H9 (cell line): Measurements from ENCODE around the gene ZNF621. TPM values are rescaled to one million over a fixed set of nuclear protein-coding genes. Genes with fewer than 3 reads are reported as not detected.
"Not testable (repeated sequence)": the region's sequence is repeated elsewhere in the genome, so short reads cannot be mapped to it uniquely, and the experiment has no call there.

Experiments used
- DNase-seq: peaks from one replicate; pipeline ENCODE4 v3.0.0-alpha.2; 2017
- H2AFZ ChIP-seq: one replicate; pipeline ENCODE4 v1.6.1; 2013; ENCODE audit warnings: mild to moderate bottlenecking, low read length, control low read depth, moderate library complexity
- H2AK5ac ChIP-seq: 2 replicates; pipeline ENCODE4 v1.6.1; 2013; ENCODE audit warnings: low read length, control low read depth, mixed read lengths; ENCODE audit not compliant: insufficient read length
- H2BK120ac ChIP-seq: one replicate; pipeline ENCODE4 v1.6.1; 2013; ENCODE audit warnings: low read depth, mild to moderate bottlenecking, low read length, control low read depth, inconsistent platforms; ENCODE audit not compliant: poor library complexity, severe bottlenecking
- H2BK12ac ChIP-seq: 2 replicates; pipeline ENCODE4 v1.6.1; 2013; ENCODE audit warnings: low read length, control low read depth, mixed read lengths, low read depth; ENCODE audit not compliant: insufficient read length
- H2BK15ac ChIP-seq: 2 replicates; pipeline ENCODE4 v1.6.1; 2013; ENCODE audit warnings: low read depth, low read length, control low read depth
- H2BK20ac ChIP-seq: one replicate; pipeline ENCODE4 v1.6.1; 2013; ENCODE audit warnings: low read depth, mild to moderate bottlenecking, low read length, control low read depth, inconsistent platforms; ENCODE audit not compliant: poor library complexity, severe bottlenecking
- H2BK5ac ChIP-seq: 2 replicates; pipeline ENCODE4 v1.6.1; 2013; ENCODE audit warnings: low read length, control low read depth, mixed read lengths; ENCODE audit not compliant: insufficient read length
- H3K14ac ChIP-seq: 2 replicates; pipeline ENCODE4 v1.6.1; 2013; ENCODE audit warnings: low read length, control low read depth; ENCODE audit not compliant: insufficient read depth
- H3K18ac ChIP-seq: 2 replicates; pipeline ENCODE4 v1.6.1; 2013; ENCODE audit warnings: low read depth, mild to moderate bottlenecking, mixed read lengths, low read length, control low read depth; ENCODE audit not compliant: insufficient read length
- H3K23ac ChIP-seq: 2 replicates; pipeline ENCODE4 v1.6.1; 2013; ENCODE audit warnings: low read length, control low read depth, mixed read lengths, low read depth; ENCODE audit not compliant: insufficient read length
- H3K23me2 ChIP-seq: 2 replicates; pipeline ENCODE4 v1.6.1; 2013; ENCODE audit warnings: low read depth, mild to moderate bottlenecking, mixed read lengths, low read length, control low read depth; ENCODE audit not compliant: insufficient read length, poor library complexity, severe bottlenecking
- H3K27ac ChIP-seq: 2 replicates; pipeline ENCODE4 v1.5.1; 2013; ENCODE audit warnings: low read length, control low read depth, mixed read lengths, low read depth; ENCODE audit not compliant: insufficient read length
- H3K27me3 ChIP-seq: 2 replicates; pipeline ENCODE4 v1.6.1; 2013; ENCODE audit warnings: low read length, control low read depth, inconsistent platforms; ENCODE audit not compliant: insufficient read depth
- H3K4ac ChIP-seq: 2 replicates; pipeline ENCODE4 v1.6.1; 2013; ENCODE audit warnings: low read depth, mild to moderate bottlenecking, control low read depth, inconsistent platforms, low read length, moderate library complexity
- H3K4me1 ChIP-seq: 2 replicates; pipeline ENCODE4 v1.6.1; 2013; ENCODE audit warnings: low read length, control low read depth, inconsistent platforms; ENCODE audit not compliant: insufficient read depth
- H3K4me2 ChIP-seq: 2 replicates; pipeline ENCODE4 v1.6.1; 2013; ENCODE audit warnings: low read length, control low read depth, mixed read lengths; ENCODE audit not compliant: insufficient read length, insufficient read depth
- H3K56ac ChIP-seq: 2 replicates; pipeline ENCODE4 v1.6.1; 2013; ENCODE audit warnings: low read depth, mild to moderate bottlenecking, mixed read lengths, low read length, control low read depth; ENCODE audit not compliant: insufficient read length
- H3K79me1 ChIP-seq: 2 replicates; pipeline ENCODE4 v1.6.1; 2013; ENCODE audit warnings: low read depth, mild to moderate bottlenecking, moderate library complexity, low read length, control low read depth, inconsistent platforms; ENCODE audit not compliant: insufficient read depth, poor library complexity, severe bottlenecking
- H3K79me2 ChIP-seq: 2 replicates; pipeline ENCODE4 v1.6.1; 2013; ENCODE audit warnings: low read length, control low read depth, inconsistent platforms; ENCODE audit not compliant: insufficient read depth
- H3K9ac ChIP-seq: 2 replicates; pipeline ENCODE4 v1.6.1; 2013; ENCODE audit warnings: low read length, control low read depth, mixed read lengths; ENCODE audit not compliant: insufficient read length; ENCODE audit errors: extremely low read depth
- H3K9me3 ChIP-seq: one replicate; pipeline ENCODE4 v1.6.1; 2013; ENCODE audit warnings: low read depth, low read length, inconsistent platforms; ENCODE audit not compliant: control insufficient read depth
- H3T11ph ChIP-seq: one replicate; pipeline ENCODE4 v1.6.1; 2013; ENCODE audit warnings: mild to moderate bottlenecking, low read length, control low read depth, inconsistent platforms
- H4K20me1 ChIP-seq: one replicate; pipeline ENCODE4 v1.6.1; 2013; ENCODE audit not compliant: control insufficient read depth, insufficient read length, insufficient read depth
- H4K5ac ChIP-seq: 2 replicates; pipeline ENCODE4 v1.6.1; 2013; ENCODE audit warnings: low read depth, mild to moderate bottlenecking, mixed read lengths, low read length, control low read depth; ENCODE audit not compliant: insufficient read length
- H4K8ac ChIP-seq: replicated peaks from 2 replicates; pipeline ENCODE4 v1.6.1; 2013; ENCODE audit warnings: low read length, control low read depth, mixed read lengths, low read depth; ENCODE audit not compliant: insufficient read length
- H4K91ac ChIP-seq: 2 replicates; pipeline ENCODE4 v1.6.1; 2013; ENCODE audit warnings: low read depth, mild to moderate bottlenecking, moderate library complexity, mixed read lengths, low read length, control low read depth; ENCODE audit not compliant: insufficient read length
- H3K27ac Mint-ChIP-seq, 3 experiments: 2 replicates in 2 of 3; 3 replicates in 1 of 3; pipeline ENCODE4 v1.8.0; 2020 to 2021; ENCODE audit warnings: mixed read lengths in 3 of 3, mild to moderate bottlenecking in 1 of 3, moderate library complexity in 1 of 3
- H3K27me3 Mint-ChIP-seq: 2 replicates; pipeline ENCODE4 v1.8.0; 2021; ENCODE audit warnings: low read depth, mild to moderate bottlenecking, moderate library complexity, mixed read lengths
- H3K36me3 Mint-ChIP-seq, 3 experiments: 2 replicates in 2 of 3; 3 replicates in 1 of 3; pipeline ENCODE4 v1.8.0; 2020 to 2021; ENCODE audit warnings: low read depth in 3 of 3, mixed read lengths in 3 of 3; ENCODE audit not compliant: insufficient read depth in 1 of 3
- H3K4me1 Mint-ChIP-seq, 2 experiments: 2 replicates each; pipeline ENCODE4 v1.8.0; 2020; ENCODE audit warnings: mixed read lengths in 2 of 2
- H3K4me3 Mint-ChIP-seq, 2 experiments: 2 replicates in 1 of 2; 3 replicates in 1 of 2; pipeline ENCODE4 v1.8.0; 2020 to 2021; ENCODE audit warnings: mild to moderate bottlenecking in 2 of 2, mixed read lengths in 2 of 2, moderate library complexity in 1 of 2
- H3K9me3 Mint-ChIP-seq, 2 experiments: 2 replicates in 1 of 2; 3 replicates in 1 of 2; pipeline ENCODE4 v1.8.0; 2020; ENCODE audit warnings: mild to moderate bottlenecking in 2 of 2, mixed read lengths in 2 of 2, moderate library complexity in 1 of 2
- WGBS: extraction: QIAGEN DNeasy Blood & Tissue Kit; methylation state at CpG from one replicate; pipeline ENCODE4 v1.1.7; 2013; ENCODE audit warnings: missing lambda C conversion rate, low lambda C conversion rate, mixed read lengths; ENCODE audit not compliant: insufficient read length; ENCODE audit errors: extremely low coverage; 5-methylcytosine and 5-hydroxymethylcytosine counted together
- total RNA-seq: library from RNA; stranded (reverse); gene quantifications from 2 replicates; pipeline ENCODE4 v1.2.1, GENCODE V29; 2021
- TF ChIP-seq, protein P1 (sequence below): fragments of 200-600 bp; sonication (generic); conservative IDR thresholded peaks from 3 replicates; pipeline ENCODE4 v1.8.0; 2021; ENCODE audit warnings: antibody characterized with exemption, mild to moderate bottlenecking

The ZNF621 gene
- total RNA-seq, 1 experiment from 2014 or later, result 23.8 TPM

DNA sequence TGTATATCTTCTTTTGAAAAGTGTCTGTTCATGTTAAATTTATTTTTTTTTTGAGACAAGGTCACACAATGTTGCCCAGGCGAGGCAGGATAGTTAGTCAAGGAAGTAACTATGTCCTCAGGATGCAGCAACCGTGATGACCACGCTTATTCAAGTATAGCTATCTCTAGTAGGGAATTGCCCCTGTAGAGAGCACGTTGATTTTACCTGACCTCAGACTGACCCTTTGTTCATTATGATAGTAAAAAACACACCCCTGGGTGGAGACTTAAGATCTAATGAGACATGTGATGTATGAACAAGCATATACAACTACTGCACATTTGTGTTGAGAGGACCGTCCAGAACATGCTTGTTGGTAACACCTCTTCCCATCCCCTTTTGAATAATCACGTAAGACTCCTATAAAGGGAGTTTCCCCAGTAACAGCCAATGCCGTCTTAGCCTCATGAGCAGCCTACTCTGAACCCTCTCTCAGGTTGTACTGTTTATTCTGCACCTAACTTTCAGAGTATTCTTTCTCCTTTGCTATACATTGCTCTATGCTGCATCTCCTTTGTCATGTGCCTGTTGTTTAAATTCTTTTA lies 32.9 kb downstream of the ZNF621 start:
- H3K27ac ChIP-seq, result no peak overlapping the region
- H4K8ac ChIP-seq, result no peak overlapping the region
- Mint-ChIP-seq H3K27ac (no peak overlapping the region), H3K4me3 (no peak overlapping the region), H3K27me3 (peaks cover 3% of the 10 kb centered on the region; the same call in 1 of the 2 replicates), H3K36me3 (peaks cover 24 to 28% (median 25%) of the 10 kb centered on the region in 3 experiments), H3K9me3 (peaks cover 31 to 47% of the 10 kb centered on the region in 2 experiments), H3K4me1 (no peaks in the 10 kb centered on the region)
- no peak overlapping the region for H3K18ac ChIP-seq
- H2AK5ac ChIP-seq, result no peak overlapping the region
- no CpG with 5 or more reads among the region's 7 CpGs for WGBS
- TF ChIP-seq, protein P1, sequence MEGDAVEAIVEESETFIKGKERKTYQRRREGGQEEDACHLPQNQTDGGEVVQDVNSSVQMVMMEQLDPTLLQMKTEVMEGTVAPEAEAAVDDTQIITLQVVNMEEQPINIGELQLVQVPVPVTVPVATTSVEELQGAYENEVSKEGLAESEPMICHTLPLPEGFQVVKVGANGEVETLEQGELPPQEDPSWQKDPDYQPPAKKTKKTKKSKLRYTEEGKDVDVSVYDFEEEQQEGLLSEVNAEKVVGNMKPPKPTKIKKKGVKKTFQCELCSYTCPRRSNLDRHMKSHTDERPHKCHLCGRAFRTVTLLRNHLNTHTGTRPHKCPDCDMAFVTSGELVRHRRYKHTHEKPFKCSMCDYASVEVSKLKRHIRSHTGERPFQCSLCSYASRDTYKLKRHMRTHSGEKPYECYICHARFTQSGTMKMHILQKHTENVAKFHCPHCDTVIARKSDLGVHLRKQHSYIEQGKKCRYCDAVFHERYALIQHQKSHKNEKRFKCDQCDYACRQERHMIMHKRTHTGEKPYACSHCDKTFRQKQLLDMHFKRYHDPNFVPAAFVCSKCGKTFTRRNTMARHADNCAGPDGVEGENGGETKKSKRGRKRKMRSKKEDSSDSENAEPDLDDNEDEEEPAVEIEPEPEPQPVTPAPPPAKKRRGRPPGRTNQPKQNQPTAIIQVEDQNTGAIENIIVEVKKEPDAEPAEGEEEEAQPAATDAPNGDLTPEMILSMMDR, result no peak
- no peak overlapping the region for H4K91ac ChIP-seq
- DNase-seq, result no peak
- no peak overlapping the region for H3K14ac ChIP-seq
- H3K56ac ChIP-seq, result no peak overlapping the region
- no peaks in the 10 kb centered on the region for H3K79me1 ChIP-seq
- H3K23ac ChIP-seq, result no peak overlapping the region
- no peaks in the 10 kb centered on the region for H3K27me3 ChIP-seq
- no peaks in the 10 kb centered on the region for H4K20me1 ChIP-seq
- H2BK12ac ChIP-seq, result no peak overlapping the region
- H2BK5ac ChIP-seq, result no peak overlapping the region
- H3T11ph ChIP-seq, result no peak overlapping the region
- no peak overlapping the region for H4K5ac ChIP-seq
- no peak overlapping the region for H3K4ac ChIP-seq
- H2BK20ac ChIP-seq, result no peak overlapping the region
- no peak overlapping the region for H2BK15ac ChIP-seq
- H3K4me2 ChIP-seq, result no peak overlapping the region
- no peak overlapping the region for H3K9ac ChIP-seq
- no peaks in the 10 kb centered on the region for H3K9me3 ChIP-seq
- no peaks in the 10 kb centered on the region for H3K79me2 ChIP-seq
- H2AFZ ChIP-seq, result no peak overlapping the region
- H3K4me1 ChIP-seq, result no peaks in the 10 kb centered on the region
- no peaks in the 10 kb centered on the region for H3K23me2 ChIP-seq
- no peak overlapping the region for H2BK120ac ChIP-seq

DNA sequence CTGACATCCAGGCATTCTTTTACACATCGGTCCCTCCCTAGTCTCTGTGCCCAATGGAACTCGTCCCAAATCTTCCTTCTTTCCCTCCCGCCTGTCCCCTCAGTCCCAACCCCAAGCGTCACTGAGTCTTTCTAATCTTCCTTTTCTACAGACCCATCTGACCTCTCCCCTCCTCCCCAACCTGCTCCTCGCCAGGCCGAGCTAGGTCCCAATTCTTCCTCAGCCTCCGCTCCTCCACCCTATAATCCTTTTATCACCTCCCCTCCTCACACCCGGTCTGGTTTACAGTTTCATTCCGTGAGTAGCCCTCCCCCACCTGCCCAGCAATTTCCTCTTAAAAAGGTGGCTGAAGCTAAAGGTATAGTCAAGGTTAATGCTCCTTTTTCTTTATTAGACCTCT lies 37.7 kb downstream of the ZNF621 start:
- not testable (repeated sequence) for H3K27me3 ChIP-seq, H2BK5ac ChIP-seq, H2AK5ac ChIP-seq, H3K23me2 ChIP-seq, H3K4me1 ChIP-seq, H3K9me3 ChIP-seq, H4K8ac ChIP-seq, H3K27ac Mint-ChIP-seq, H3T11ph ChIP-seq, H2AFZ ChIP-seq, H3K27ac ChIP-seq, H3K23ac ChIP-seq, H2BK20ac ChIP-seq, H3K4ac ChIP-seq, H2BK15ac ChIP-seq, H4K20me1 ChIP-seq, H3K79me2 ChIP-seq, H3K14ac ChIP-seq, H3K56ac ChIP-seq, H3K18ac ChIP-seq, H2BK120ac ChIP-seq, H3K9ac ChIP-seq, H3K4me2 ChIP-seq, DNase-seq, H3K79me1 ChIP-seq, H2BK12ac ChIP-seq, H3K27me3 Mint-ChIP-seq, H4K91ac ChIP-seq, H4K5ac ChIP-seq
- H3K36me3 Mint-ChIP-seq, result peaks cover 27 to 36% (median 33%) of the 10 kb centered on the region in 3 experiments
- WGBS, result no CpG with 5 or more reads among the region's 9 CpGs
- H3K4me1 Mint-ChIP-seq, result peaks cover 16 to 18% of the 10 kb centered on the region in 2 experiments
- peaks cover 42 to 54% of the 10 kb centered on the region in 2 experiments for H3K9me3 Mint-ChIP-seq
- peak overlapping the region in 1 of 2 experiments; percentile 35; a peak in 1 of 5 replicates for H3K4me3 Mint-ChIP-seq
